ENCODE measurements around the gene NKAIN2. TPM values are rescaled to one million over a fixed set of nuclear protein-coding genes. Genes with fewer than 3 reads are reported as not detected.

NKAIN2 gene
- total RNA-seq, 1 experiment from 2014 or later: not detected

GRCh38 chr6:124055963-124056362 lies 252.3 kb downstream of the NKAIN2 start:
- DNase-seq (ENCODE audit: low read depth in 1 of 2, low spot score in 2 of 2): no peak
- no peaks in the 10 kb centered on the region for H3K36me3 ChIP-seq
- H3K4me3 ChIP-seq: no peak overlapping the region
- peaks cover 3% of the 10 kb centered on the region for H3K27me3 ChIP-seq (replicated peaks)
- no peak overlapping the region for H3K27ac ChIP-seq
- H3K9me3 ChIP-seq (replicated peaks): no peaks in the 10 kb centered on the region
- no peaks in the 10 kb centered on the region for H3K4me1 ChIP-seq (replicated peaks)

- no peak overlapping the region for H3K4me3 ChIP-seq
- H3K9me3 ChIP-seq (replicated peaks): no peaks in the 10 kb centered on the region
- no peak for DNase-seq (ENCODE audit: low read depth in 1 of 2, low spot score in 2 of 2)
- H3K27ac ChIP-seq: no peak overlapping the region
- H3K27me3 ChIP-seq (replicated peaks): peaks cover 3% of the 10 kb centered on the region
- no peaks in the 10 kb centered on the region for H3K4me1 ChIP-seq (replicated peaks)
- no peaks in the 10 kb centered on the region for H3K36me3 ChIP-seq
Observed at GRCh38 chr6:124056407-124057334, 253.0 kb downstream of the NKAIN2 start.

- H3K4me3 ChIP-seq: no peak overlapping the region
- peaks cover 3% of the 10 kb centered on the region for H3K27me3 ChIP-seq (replicated peaks)
- no peaks in the 10 kb centered on the region for H3K36me3 ChIP-seq
- no peak for DNase-seq (ENCODE audit: low read depth in 1 of 2, low spot score in 2 of 2)
- H3K27ac ChIP-seq: no peak overlapping the region
- H3K4me1 ChIP-seq (replicated peaks): no peaks in the 10 kb centered on the region
- no peaks in the 10 kb centered on the region for H3K9me3 ChIP-seq (replicated peaks)
Observed at GRCh38 chr6:124057461-124057860, 253.8 kb downstream of the NKAIN2 start.

GRCh38 chr6:124064317-124065113 lies 260.9 kb downstream of the NKAIN2 start:
- Histone ChIP-seq H3K9me3 (replicated peaks) (no peaks in the 10 kb centered on the region), H3K27ac (no peak overlapping the region), H3K27me3 (replicated peaks) (peaks cover 4% of the 10 kb centered on the region), H3K36me3 (no peaks in the 10 kb centered on the region), H3K4me3 (no peak overlapping the region), H3K4me1 (replicated peaks) (no peaks in the 10 kb centered on the region)
- no peak for DNase-seq (ENCODE audit: low read depth in 1 of 2, low spot score in 2 of 2)

- no peak for DNase-seq (ENCODE audit: low read depth in 1 of 2, low spot score in 2 of 2)
- Histone ChIP-seq H3K9me3 (replicated peaks) (no peaks in the 10 kb centered on the region), H3K36me3 (no peaks in the 10 kb centered on the region), H3K4me3 (no peak overlapping the region), H3K4me1 (replicated peaks) (no peaks in the 10 kb centered on the region), H3K27ac (no peak overlapping the region), H3K27me3 (replicated peaks) (peaks cover 4% of the 10 kb centered on the region)
Observed at GRCh38 chr6:124066269-124066668, 262.6 kb downstream of the NKAIN2 start.

- Histone ChIP-seq H3K4me1 (replicated peaks) (no peaks in the 10 kb centered on the region), H3K36me3 (no peaks in the 10 kb centered on the region), H3K27me3 (replicated peaks) (peaks cover 4% of the 10 kb centered on the region; the same call in 1 of the 2 replicates), H3K9me3 (replicated peaks) (no peaks in the 10 kb centered on the region), H3K27ac (no peak overlapping the region), H3K4me3 (no peak overlapping the region)
- no peak for DNase-seq (ENCODE audit: low read depth in 1 of 2, low spot score in 2 of 2)
Observed at GRCh38 chr6:124066946-124067552, 263.4 kb downstream of the NKAIN2 start.

- Histone ChIP-seq H3K36me3 (no peaks in the 10 kb centered on the region), H3K4me3 (no peak overlapping the region), H3K27me3 (replicated peaks) (peaks cover 4% of the 10 kb centered on the region; the same call in 1 of the 2 replicates), H3K9me3 (replicated peaks) (no peaks in the 10 kb centered on the region), H3K4me1 (replicated peaks) (no peaks in the 10 kb centered on the region), H3K27ac (no peak overlapping the region)
- DNase-seq (ENCODE audit: low read depth in 1 of 2, low spot score in 2 of 2): no peak
Observed at GRCh38 chr6:124069230-124069950, 265.7 kb downstream of the NKAIN2 start.

- no peak for DNase-seq (ENCODE audit: low read depth in 1 of 2, low spot score in 2 of 2)
Observed at GRCh38 chr6:124073021-124073420, 269.4 kb downstream of the NKAIN2 start.

GRCh38 chr6:124073820-124074587 lies 270.3 kb downstream of the NKAIN2 start:
- DNase-seq (ENCODE audit: low read depth in 1 of 2, low spot score in 2 of 2): no peak
- Histone ChIP-seq H3K9me3 (replicated peaks) (no peaks in the 10 kb centered on the region), H3K27ac (no peak overlapping the region), H3K27me3 (replicated peaks) (peaks cover 2% of the 10 kb centered on the region; the same call in 1 of the 2 replicates), H3K4me1 (replicated peaks) (no peaks in the 10 kb centered on the region), H3K36me3 (no peaks in the 10 kb centered on the region), H3K4me3 (no peak overlapping the region)

More at GRCh38 chr6:124073021-124073420, 269.4 kb downstream of the NKAIN2 start:
- no peaks in the 10 kb centered on the region for H3K36me3 ChIP-seq
- H3K9me3 ChIP-seq (replicated peaks): no peaks in the 10 kb centered on the region
- H3K4me1 ChIP-seq (replicated peaks): no peaks in the 10 kb centered on the region
- H3K27ac ChIP-seq: no peak overlapping the region
- H3K4me3 ChIP-seq: no peak overlapping the region
- H3K27me3 ChIP-seq (replicated peaks): peaks cover 4% of the 10 kb centered on the region; the same call in 1 of the 2 replicates

GRCh38 chr6:124074606-124075005 lies 270.9 kb downstream of the NKAIN2 start:
- Histone ChIP-seq H3K9me3 (replicated peaks) (no peaks in the 10 kb centered on the region), H3K27me3 (replicated peaks) (no peaks in the 10 kb centered on the region), H3K27ac (no peak overlapping the region), H3K4me1 (replicated peaks) (no peaks in the 10 kb centered on the region), H3K4me3 (no peak overlapping the region), H3K36me3 (no peaks in the 10 kb centered on the region)
- DNase-seq (ENCODE audit: low read depth in 1 of 2, low spot score in 2 of 2): no peak

GRCh38 chr6:124076336-124077048 lies 272.8 kb downstream of the NKAIN2 start:
- H3K27ac ChIP-seq: no peak overlapping the region
- no peaks in the 10 kb centered on the region for H3K27me3 ChIP-seq (replicated peaks)
- DNase-seq (ENCODE audit: low read depth in 1 of 2, low spot score in 2 of 2): no peak
- H3K4me3 ChIP-seq: no peak overlapping the region
- H3K4me1 ChIP-seq (replicated peaks): no peaks in the 10 kb centered on the region
- H3K36me3 ChIP-seq: no peaks in the 10 kb centered on the region
- H3K9me3 ChIP-seq (replicated peaks): no peaks in the 10 kb centered on the region

GRCh38 chr6:124078169-124078568 lies 274.5 kb downstream of the NKAIN2 start:
- Histone ChIP-seq H3K36me3 (no peaks in the 10 kb centered on the region), H3K4me3 (no peak overlapping the region), H3K27ac (no peak overlapping the region), H3K27me3 (replicated peaks) (no peaks in the 10 kb centered on the region), H3K4me1 (replicated peaks) (no peaks in the 10 kb centered on the region), H3K9me3 (replicated peaks) (no peaks in the 10 kb centered on the region)
- no peak for DNase-seq (ENCODE audit: low read depth in 1 of 2, low spot score in 2 of 2)
